ENCODE data around the gene MAGI3.

DNA sequence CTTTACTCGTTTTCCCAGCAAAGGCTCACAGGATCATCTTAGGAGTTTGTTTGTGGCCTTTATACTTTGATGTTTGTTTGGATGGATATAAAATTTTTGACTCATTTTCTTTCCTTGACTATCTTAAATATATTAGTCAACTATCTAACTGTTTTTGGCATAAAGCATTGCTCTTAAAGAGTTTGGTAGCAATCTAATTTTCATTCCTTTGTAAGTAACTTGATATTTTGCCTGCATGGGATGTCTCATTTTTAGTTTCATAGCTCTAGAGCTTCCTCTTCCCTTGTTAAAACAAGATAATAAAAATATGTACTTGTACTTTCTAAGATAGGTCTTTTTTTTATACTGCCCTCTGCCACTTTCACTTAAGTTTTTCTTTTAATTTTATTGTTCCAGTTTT is 161.9 kb downstream of the MAGI3 start:
- TF ChIP-seq POLR2AphosphoS5 (IDR thresholded peaks at IDR 0.05; ENCODE audit: low read depth, low read length) (no peak), TAF1 (IDR thresholded peaks at IDR 0.05; ENCODE audit: borderline replicate concordance, insufficient read depth, low read length) (no peak), SIN3A (IDR thresholded peaks at IDR 0.05; ENCODE audit: borderline replicate concordance, insufficient read depth, low read length) (no peak)
- TF ChIP-seq, protein P1, sequence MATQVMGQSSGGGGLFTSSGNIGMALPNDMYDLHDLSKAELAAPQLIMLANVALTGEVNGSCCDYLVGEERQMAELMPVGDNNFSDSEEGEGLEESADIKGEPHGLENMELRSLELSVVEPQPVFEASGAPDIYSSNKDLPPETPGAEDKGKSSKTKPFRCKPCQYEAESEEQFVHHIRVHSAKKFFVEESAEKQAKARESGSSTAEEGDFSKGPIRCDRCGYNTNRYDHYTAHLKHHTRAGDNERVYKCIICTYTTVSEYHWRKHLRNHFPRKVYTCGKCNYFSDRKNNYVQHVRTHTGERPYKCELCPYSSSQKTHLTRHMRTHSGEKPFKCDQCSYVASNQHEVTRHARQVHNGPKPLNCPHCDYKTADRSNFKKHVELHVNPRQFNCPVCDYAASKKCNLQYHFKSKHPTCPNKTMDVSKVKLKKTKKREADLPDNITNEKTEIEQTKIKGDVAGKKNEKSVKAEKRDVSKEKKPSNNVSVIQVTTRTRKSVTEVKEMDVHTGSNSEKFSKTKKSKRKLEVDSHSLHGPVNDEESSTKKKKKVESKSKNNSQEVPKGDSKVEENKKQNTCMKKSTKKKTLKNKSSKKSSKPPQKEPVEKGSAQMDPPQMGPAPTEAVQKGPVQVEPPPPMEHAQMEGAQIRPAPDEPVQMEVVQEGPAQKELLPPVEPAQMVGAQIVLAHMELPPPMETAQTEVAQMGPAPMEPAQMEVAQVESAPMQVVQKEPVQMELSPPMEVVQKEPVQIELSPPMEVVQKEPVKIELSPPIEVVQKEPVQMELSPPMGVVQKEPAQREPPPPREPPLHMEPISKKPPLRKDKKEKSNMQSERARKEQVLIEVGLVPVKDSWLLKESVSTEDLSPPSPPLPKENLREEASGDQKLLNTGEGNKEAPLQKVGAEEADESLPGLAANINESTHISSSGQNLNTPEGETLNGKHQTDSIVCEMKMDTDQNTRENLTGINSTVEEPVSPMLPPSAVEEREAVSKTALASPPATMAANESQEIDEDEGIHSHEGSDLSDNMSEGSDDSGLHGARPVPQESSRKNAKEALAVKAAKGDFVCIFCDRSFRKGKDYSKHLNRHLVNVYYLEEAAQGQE (IDR thresholded peaks at IDR 0.05; ENCODE audit: insufficient read depth in 1 of 2, low read depth in 2 of 2, low read length in 2 of 2), result no peak

Data from PFSK-1 (cell line).